ENCODE measurements around the gene EIF5.

GRCh38 chr14:103330536-103330935 is 3.5 kb upstream of the EIF5 start:
- no peak for TF ChIP-seq CTCF (IDR thresholded peaks at IDR 0.05)
- TF ChIP-seq ZFX (IDR thresholded peaks at IDR 0.05; ENCODE audit: borderline replicate concordance) = no peak
